Testis (tissue), 3 donors: ENCODE data around the gene EHMT2. TPM values are rescaled to one million over a fixed set of nuclear protein-coding genes. Genes with fewer than 3 reads are reported as not detected.

Experiments
- DNase-seq: peaks from one replicate; pipeline ENCODE4 v3.0.0-alpha.2; 2019
- H3K27ac ChIP-seq, 2 donors: fragments of 200-600 bp; sonication (generic); one replicate each; pipeline ENCODE4 v1.5.1; 2019
- H3K27me3 ChIP-seq: fragments of 200-600 bp; sonication (generic); one replicate; pipeline ENCODE4 v1.5.1; 2019
- H3K36me3 ChIP-seq: fragments of 200-600 bp; sonication (generic); one replicate; pipeline ENCODE4 v1.5.1; 2017; ENCODE audit warnings: low read depth; ENCODE audit errors: missing control alignments
- H3K4me1 ChIP-seq: fragments of 200-600 bp; sonication (generic); one replicate; pipeline ENCODE4 v1.5.1; 2019
- H3K4me3 ChIP-seq, 2 donors: fragments of 200-600 bp; sonication (generic); one replicate each; pipeline ENCODE4 v1.5.1; 2017 to 2019
- H3K9me3 ChIP-seq: fragments of 200-600 bp; sonication (generic); one replicate; pipeline ENCODE4 v1.5.1; 2017
- CTCF ChIP-seq, 3 experiments: fragments of 450-650 bp in 2 of 3; fragments of 200-600 bp in 1 of 3; sonication (generic) in 1 of 3; IDR thresholded peaks; one replicate each; pipeline ENCODE4 v1.5.1; 2016 to 2019; ENCODE audit warnings: antibody characterized with exemption in 3 of 3, mild to moderate bottlenecking in 2 of 3, moderate library complexity in 1 of 3
- POLR2A ChIP-seq: fragments of 450-650 bp; IDR thresholded peaks from one replicate; pipeline ENCODE4 v1.6.1; 2017; ENCODE audit warnings: antibody characterized with exemption, mild to moderate bottlenecking, moderate library complexity
- WGBS, 2 donors: methylation state at CpG; one replicate each; pipeline ENCODE4 v1.1.5; 2018; 5-methylcytosine and 5-hydroxymethylcytosine counted together
- intact Hi-C: fragments of 100-400 bp; cut with DNase I; formaldehyde crosslinking; loops from one replicate; pipeline ENCODE4 v1.15.1; 2023; ENCODE audit warnings: low total_unique reads
- polyA plus RNA-seq: library from polyadenylated mRNA; stranded (reverse); fragments of 350-450 nt; fragmentation: Illumina TruSeq; extraction: RNeasy Lipid Tissue Mini Kit (QIAGEN cat#74804); gene quantifications from one replicate; pipeline ENCODE4 v1.2.3, GENCODE V29; 2014; ENCODE audit warnings: low read depth, low replicate concordance; ENCODE audit not compliant: insufficient read depth
- total RNA-seq, 2 donors: library from RNA; depleted of rRNA; stranded (reverse); fragments of >200 nt; gene quantifications; one replicate each; pipeline ENCODE4 v1.2.3, GENCODE V29; 2016

The EHMT2 gene
- total and polyA plus RNA-seq, 3 donors from 2014 or later: 82.2 to 106 (median 102) TPM

GRCh38 chr6:31889331-31889972, 8.0 kb downstream of the EHMT2 start:
- intact Hi-C loops: no loop called here
- Histone ChIP-seq H3K4me3 (no peak overlapping the region), H3K4me1 (no peaks in the 10 kb centered on the region), H3K9me3 (no peaks in the 10 kb centered on the region), H3K27me3 (no peaks in the 10 kb centered on the region), H3K36me3 (no peaks in the 10 kb centered on the region), H3K27ac (no peak overlapping the region)
- TF ChIP-seq CTCF (IDR thresholded peaks at IDR 0.05) (no peak), POLR2A (no peak)
- no peak for DNase-seq
- WGBS, 2 donors: 86 to 92% methylated on average over 3 of the region's 3 CpGs

- Histone ChIP-seq H3K9me3 (no peaks in the 10 kb centered on the region), H3K4me1 (no peaks in the 10 kb centered on the region), H3K4me3 (no peak overlapping the region), H3K27ac (no peak overlapping the region), H3K27me3 (no peaks in the 10 kb centered on the region), H3K36me3 (no peaks in the 10 kb centered on the region)
- 81 to 82% methylated on average over 13 to 39 of the region's 43 CpGs for WGBS, 2 donors
- DNase-seq: no peak
- TF ChIP-seq POLR2A: no peak
- peak; percentile 21 to 68 (median 47) for TF ChIP-seq CTCF (IDR thresholded peaks at IDR 0.05)
- intact Hi-C loops: no loop called here
Observed at GRCh38 chr6:31888276-31889258, 8.9 kb downstream of the EHMT2 start.

GRCh38 chr6:31887173-31888007, 10.1 kb downstream of the EHMT2 start:
- WGBS, 2 donors: 73 to 91% methylated on average over 9 to 19 of the region's 19 CpGs
- no peak overlapping the region for H3K27ac ChIP-seq
- intact Hi-C loops: no loop called here
- no peak for TF ChIP-seq POLR2A
- no peak for TF ChIP-seq CTCF (IDR thresholded peaks at IDR 0.05)
- no peaks in the 10 kb centered on the region for H3K9me3 ChIP-seq
- H3K36me3 ChIP-seq: no peaks in the 10 kb centered on the region
- H3K4me1 ChIP-seq: no peaks in the 10 kb centered on the region
- H3K4me3 ChIP-seq: no peak overlapping the region
- H3K27me3 ChIP-seq: no peaks in the 10 kb centered on the region
- no peak for DNase-seq

- Histone ChIP-seq H3K9me3 (no peaks in the 10 kb centered on the region), H3K27me3 (no peaks in the 10 kb centered on the region), H3K27ac (no peak overlapping the region), H3K4me1 (no peaks in the 10 kb centered on the region), H3K36me3 (no peaks in the 10 kb centered on the region), H3K4me3 (no peak overlapping the region)
- TF ChIP-seq CTCF (IDR thresholded peaks at IDR 0.05) (no peak), POLR2A (no peak)
- WGBS, 2 donors: 89 to 98% methylated on average over 11 to 15 of the region's 18 CpGs
- intact Hi-C loops: no loop called here
- DNase-seq: no peak
Observed at GRCh38 chr6:31886541-31886991, 10.9 kb downstream of the EHMT2 start.
